Ovary (tissue), 3 donors: ENCODE results near the gene RBAK.

Experiments used
- CTCF ChIP-seq, 3 donors: fragments of 450-650 bp in 2 of 3; fragments of 200-600 bp in 1 of 3; IDR thresholded peaks; one replicate each; pipeline versions ENCODE4 v1.5.1 to v1.8.0; 2016 to 2022; ENCODE audit warnings: antibody characterized with exemption in 3 of 3, mild to moderate bottlenecking in 1 of 3
- EP300 ChIP-seq: sonication (generic); formaldehyde crosslinking; IDR thresholded peaks from one replicate; pipeline ENCODE4 v1.6.1; 2017; ENCODE audit warnings: antibody characterized with exemption
- POLR2A ChIP-seq: fragments of 450-650 bp; IDR thresholded peaks from one replicate; pipeline ENCODE4 v1.6.1; 2017; ENCODE audit warnings: antibody characterized with exemption, mild to moderate bottlenecking, moderate library complexity
- donor health status: DM: no; HTN: no; CAD: no.

GRCh38 chr7:4998244-4998643 lies 47.4 kb upstream of the RBAK start:
- TF ChIP-seq CTCF (IDR thresholded peaks at IDR 0.05) = no peak
- no peak for TF ChIP-seq POLR2A
- no peak for TF ChIP-seq EP300
